Measurements from ENCODE around the gene SPDYE17. TPM values are rescaled to one million over a fixed set of nuclear protein-coding genes. Genes with fewer than 3 reads are reported as not detected.
"Not testable (repeated sequence)": the region's sequence is repeated elsewhere in the genome, so short reads cannot be mapped to it uniquely, and the experiment has no call there.

The SPDYE17 gene
- total RNA-seq, 3 donors from 2014 or later = not detected

- H3K9me3 Mint-ChIP-seq; ATAC-seq; H3K4me3 Mint-ChIP-seq; DNase-seq; H3K27me3 Mint-ChIP-seq (ENCODE audit: low read depth); H3K4me1 Mint-ChIP-seq (ENCODE audit: low read depth); H3K36me3 Mint-ChIP-seq (ENCODE audit: insufficient read depth): not testable (repeated sequence)
Observed at GRCh38 chr7:76990202-76990601, 42.0 kb downstream of the SPDYE17 start.

DNA sequence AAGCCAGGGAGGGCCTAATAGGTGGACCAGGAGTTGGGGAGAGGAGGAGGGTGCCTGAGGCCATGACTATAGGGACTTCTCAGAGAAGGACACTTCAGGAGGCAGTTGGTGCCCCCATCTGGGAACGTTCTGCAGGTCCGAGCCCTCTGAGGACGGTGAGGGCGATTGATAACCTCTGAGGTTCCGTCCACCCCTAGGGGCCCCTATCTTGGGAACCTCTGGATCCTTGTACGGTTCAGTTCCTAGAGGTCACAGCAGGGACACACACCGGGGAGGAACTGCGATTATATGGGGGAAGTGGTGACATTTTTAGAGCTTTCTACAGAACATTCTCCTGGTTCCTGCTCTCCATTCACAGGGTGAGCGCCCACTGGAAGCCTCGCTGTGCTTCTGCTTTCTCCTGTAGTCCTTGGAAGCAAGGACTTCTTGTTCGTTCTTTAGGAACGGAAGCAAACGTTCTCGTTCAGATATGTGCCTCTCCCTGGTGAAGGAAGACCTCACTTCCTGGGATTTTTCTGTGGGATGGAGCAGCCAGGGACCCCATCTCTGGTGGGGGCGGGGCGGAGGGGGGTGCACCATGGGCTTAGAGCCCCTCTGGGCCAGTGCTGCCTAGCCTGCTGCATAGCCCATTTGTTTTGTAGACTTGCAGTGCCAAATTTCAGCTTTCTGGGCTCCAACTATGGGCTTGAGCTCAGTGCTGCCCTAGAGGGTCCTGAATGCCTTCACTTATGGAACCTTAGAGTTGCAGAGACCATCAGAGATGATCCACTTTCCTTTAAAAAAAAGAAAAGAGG, 46.0 kb downstream of the SPDYE17 start:
- H3K27me3 Mint-ChIP-seq (ENCODE audit: low read depth); H3K36me3 Mint-ChIP-seq (ENCODE audit: insufficient read depth); DNase-seq; ATAC-seq; H3K4me3 Mint-ChIP-seq; H3K9me3 Mint-ChIP-seq; H3K4me1 Mint-ChIP-seq (ENCODE audit: low read depth): not testable (repeated sequence)

DNA sequence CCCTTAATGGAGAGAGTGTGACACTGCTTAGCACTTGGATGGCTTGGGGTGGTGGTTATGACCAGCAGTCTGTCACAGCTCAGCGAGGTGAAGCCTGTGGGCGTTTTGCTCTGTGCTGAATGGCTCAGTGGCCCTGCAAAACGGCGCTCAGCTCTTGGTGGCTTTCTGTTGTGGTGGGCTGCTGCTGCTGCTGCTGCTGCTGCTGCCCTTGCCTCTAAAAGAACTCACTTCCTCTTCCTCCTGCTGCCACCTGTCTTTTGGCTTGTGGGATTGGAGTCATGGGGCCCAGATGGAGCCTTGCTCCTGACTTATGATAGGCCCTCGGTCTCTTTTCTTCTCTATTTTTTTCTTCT, 47.4 kb downstream of the SPDYE17 start:
- not testable (repeated sequence) for DNase-seq; H3K4me1 Mint-ChIP-seq (ENCODE audit: low read depth); H3K4me3 Mint-ChIP-seq; H3K27me3 Mint-ChIP-seq (ENCODE audit: low read depth); H3K36me3 Mint-ChIP-seq (ENCODE audit: insufficient read depth); H3K9me3 Mint-ChIP-seq
- ATAC-seq = peak; percentile 99 to 100

DNA sequence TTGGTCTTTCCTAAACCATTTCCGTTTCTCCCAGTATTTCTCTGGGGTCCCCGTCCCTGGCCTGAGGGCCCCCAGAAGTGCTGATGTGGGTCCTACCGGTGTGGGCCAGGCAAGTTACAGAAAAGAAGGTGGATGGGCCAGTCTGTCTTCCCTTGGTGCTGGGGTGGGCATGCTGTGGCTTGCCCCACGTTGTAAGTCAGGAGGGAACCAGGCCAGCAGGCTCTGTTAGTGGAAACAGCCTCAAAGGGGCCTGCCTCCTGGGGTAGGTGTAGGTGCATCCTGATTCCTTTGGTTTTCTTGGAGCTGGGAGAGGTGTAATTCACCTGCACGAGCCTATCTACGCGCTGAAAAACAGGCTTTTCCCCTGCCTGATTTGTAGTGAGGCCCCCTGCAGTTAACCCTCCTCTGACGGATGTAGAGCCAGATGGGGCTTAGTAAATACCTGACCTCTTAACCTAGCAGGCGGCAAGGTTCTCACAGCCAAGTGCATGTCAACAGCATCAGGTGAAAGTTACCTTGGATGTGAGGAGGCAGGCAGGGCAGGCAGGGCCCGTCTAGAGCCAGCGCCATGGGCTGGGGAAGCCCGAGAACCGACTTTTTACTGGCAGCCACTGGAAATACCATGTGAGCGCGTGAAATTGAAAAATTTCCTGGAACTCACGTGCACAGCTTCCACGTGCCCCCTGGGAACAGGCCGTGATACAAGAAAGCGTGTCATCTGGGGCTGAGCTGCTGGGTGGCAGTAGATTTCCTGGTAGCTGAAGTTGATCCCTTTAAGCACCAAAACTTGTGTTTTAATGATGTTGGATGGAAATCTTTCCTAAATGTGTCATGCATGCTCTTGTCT, 48.0 kb downstream of the SPDYE17 start:
- H3K4me3 Mint-ChIP-seq; DNase-seq; H3K4me1 Mint-ChIP-seq (ENCODE audit: low read depth); H3K36me3 Mint-ChIP-seq (ENCODE audit: insufficient read depth); H3K9me3 Mint-ChIP-seq; H3K27me3 Mint-ChIP-seq (ENCODE audit: low read depth): not testable (repeated sequence)
- peak; percentile 43 to 52 for ATAC-seq

GRCh38 chr7:76983333-76983732, 48.8 kb downstream of the SPDYE17 start:
- H3K9me3 Mint-ChIP-seq; H3K27me3 Mint-ChIP-seq (ENCODE audit: low read depth); H3K4me3 Mint-ChIP-seq; H3K4me1 Mint-ChIP-seq (ENCODE audit: low read depth); ATAC-seq; DNase-seq; H3K36me3 Mint-ChIP-seq (ENCODE audit: insufficient read depth): not testable (repeated sequence)

DNA sequence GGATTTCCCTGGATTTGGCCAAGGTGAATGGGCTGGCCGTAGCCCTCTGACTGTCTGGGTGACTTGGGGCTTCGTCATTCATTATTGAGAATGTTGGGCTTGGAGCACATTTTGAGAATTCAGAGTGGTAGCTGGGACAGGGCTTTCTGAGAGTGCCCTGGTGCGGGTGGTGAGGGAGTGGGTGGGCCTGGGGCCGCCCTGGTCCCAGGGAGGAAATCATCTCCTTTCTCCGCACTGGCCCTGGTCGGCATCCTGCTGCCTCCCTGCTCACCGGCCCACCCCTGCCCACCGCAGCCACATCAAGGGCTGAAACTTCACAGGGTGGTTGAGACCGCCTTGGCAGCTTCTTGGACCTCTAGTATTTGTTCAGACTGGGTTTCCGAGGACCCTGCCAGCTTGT, 49.7 kb downstream of the SPDYE17 start:
- not testable (repeated sequence) for ATAC-seq; H3K4me3 Mint-ChIP-seq; H3K27me3 Mint-ChIP-seq (ENCODE audit: low read depth); H3K36me3 Mint-ChIP-seq (ENCODE audit: insufficient read depth); DNase-seq; H3K9me3 Mint-ChIP-seq; H3K4me1 Mint-ChIP-seq (ENCODE audit: low read depth)

DNA sequence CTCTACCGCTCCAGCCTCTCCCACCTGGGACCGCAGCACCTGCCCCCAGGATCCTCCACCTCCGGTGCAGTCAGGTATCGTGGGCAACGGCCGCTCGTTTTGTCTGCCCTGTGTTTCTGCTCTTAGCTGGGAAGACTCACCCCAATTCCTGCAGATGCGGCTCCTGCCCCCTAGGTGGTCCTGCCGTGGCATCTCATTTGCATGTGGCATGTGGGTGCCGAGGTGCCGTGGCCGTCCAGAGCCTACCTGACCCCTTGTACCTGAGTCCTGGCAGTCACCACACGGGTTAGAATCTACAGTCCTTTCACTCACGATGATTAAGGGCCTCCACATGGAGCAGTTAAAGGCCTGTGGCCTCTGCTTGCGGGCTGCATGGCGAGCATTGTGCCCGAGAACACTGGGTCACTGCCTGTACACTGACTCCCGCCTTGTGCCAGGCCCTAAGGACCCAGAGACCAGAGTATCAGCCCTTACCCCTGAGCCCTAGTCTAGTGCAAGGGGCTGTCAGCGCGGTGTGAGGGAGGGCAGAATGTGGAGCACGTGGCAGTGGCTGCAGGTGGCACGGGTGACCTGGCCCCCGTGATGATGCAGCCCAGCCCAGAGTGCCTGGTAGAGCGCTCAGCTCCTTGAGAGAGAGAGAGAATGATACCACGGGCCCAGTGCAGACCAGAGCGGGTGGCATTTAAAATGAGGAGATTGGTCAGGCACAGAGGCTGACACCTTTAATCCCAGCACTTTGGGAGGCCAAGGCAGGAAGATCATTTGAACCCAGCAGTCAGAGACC, 50.8 kb downstream of the SPDYE17 start:
- H3K9me3 Mint-ChIP-seq; H3K4me3 Mint-ChIP-seq; ATAC-seq; H3K4me1 Mint-ChIP-seq (ENCODE audit: low read depth); DNase-seq; H3K36me3 Mint-ChIP-seq (ENCODE audit: insufficient read depth); H3K27me3 Mint-ChIP-seq (ENCODE audit: low read depth): not testable (repeated sequence)

DNA sequence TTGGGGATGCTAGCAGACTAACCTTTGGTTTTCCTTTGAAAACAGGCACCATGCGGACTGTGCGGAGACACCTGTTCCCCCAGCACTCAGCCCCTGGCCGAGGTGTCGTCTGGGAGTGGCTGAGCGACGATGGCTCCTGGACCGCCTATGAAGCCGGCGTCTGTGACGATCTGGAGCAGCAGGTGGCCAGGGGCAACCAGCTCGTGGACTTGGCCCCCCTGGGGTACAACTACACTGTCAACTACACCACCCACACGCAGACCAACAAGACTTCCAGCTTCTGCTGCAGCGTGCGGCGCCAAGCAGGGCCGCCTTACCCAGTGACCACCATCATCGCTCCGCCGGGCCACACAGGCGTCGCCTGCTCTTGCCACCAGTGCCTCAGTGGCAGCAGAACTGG, 51.6 kb downstream of the SPDYE17 start:
- not testable (repeated sequence) for ATAC-seq; DNase-seq; H3K27me3 Mint-ChIP-seq (ENCODE audit: low read depth); H3K9me3 Mint-ChIP-seq; H3K4me1 Mint-ChIP-seq (ENCODE audit: low read depth); H3K36me3 Mint-ChIP-seq (ENCODE audit: insufficient read depth); H3K4me3 Mint-ChIP-seq

DNA sequence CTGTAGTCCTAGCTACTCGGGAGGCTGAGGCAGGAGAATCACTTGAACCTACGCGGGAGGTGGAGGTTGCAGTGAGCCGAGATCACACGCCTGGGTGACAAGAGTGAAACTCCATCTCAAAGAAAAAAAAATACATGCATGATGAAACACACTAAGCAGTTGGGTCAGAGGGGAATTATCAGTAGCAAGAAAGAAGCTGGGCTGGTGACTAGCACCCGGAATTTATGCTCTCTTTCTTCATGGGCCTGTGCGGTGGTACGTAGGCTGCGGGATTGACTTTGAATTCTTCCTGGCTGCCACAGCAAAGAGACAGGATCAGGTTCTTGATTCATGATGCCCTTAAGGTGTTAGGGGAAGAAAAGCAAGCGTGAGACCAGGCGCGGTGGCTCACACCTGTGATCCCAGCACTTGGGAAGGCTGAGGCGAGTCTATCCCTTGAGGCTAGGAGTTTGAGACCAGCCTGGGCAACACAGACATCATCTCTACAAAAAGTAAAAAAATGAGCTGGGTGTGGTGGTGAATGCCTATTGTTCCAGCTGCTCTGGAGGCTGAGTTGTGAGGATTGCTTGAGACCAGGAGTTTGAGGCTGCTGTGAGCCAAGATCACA, 54.3 kb downstream of the SPDYE17 start:
- DNase-seq; H3K27me3 Mint-ChIP-seq (ENCODE audit: low read depth); H3K9me3 Mint-ChIP-seq; H3K4me1 Mint-ChIP-seq (ENCODE audit: low read depth); ATAC-seq; H3K36me3 Mint-ChIP-seq (ENCODE audit: insufficient read depth); H3K4me3 Mint-ChIP-seq: not testable (repeated sequence)

- H3K27me3 Mint-ChIP-seq (ENCODE audit: low read depth); H3K4me1 Mint-ChIP-seq (ENCODE audit: low read depth); ATAC-seq; H3K4me3 Mint-ChIP-seq; DNase-seq; H3K36me3 Mint-ChIP-seq (ENCODE audit: insufficient read depth); H3K9me3 Mint-ChIP-seq: not testable (repeated sequence)
Observed at GRCh38 chr7:76974793-76975579, 57.2 kb downstream of the SPDYE17 start.

DNA sequence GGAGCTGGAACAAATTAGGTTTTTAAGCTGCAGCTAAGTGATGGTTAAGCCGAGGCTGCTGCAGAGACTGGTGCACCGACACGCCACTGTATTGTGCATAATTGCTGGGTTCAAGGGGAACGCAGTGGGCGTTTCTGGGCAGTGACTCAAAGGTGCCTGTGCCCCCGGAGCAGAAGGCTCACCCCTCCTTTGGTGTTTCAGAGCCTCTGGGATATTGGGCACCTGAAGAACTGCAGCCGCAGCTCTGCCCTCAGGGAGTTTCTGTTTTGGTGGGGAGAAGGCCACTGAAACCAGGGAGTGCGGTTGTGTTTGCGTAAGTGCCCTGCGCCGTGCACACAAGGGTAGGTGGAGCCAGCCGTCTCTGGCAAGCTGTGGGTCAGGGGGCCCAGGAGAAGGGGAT, 57.8 kb downstream of the SPDYE17 start:
- ATAC-seq; DNase-seq; H3K27me3 Mint-ChIP-seq (ENCODE audit: low read depth); H3K4me1 Mint-ChIP-seq (ENCODE audit: low read depth); H3K9me3 Mint-ChIP-seq; H3K4me3 Mint-ChIP-seq; H3K36me3 Mint-ChIP-seq (ENCODE audit: insufficient read depth): not testable (repeated sequence)

DNA sequence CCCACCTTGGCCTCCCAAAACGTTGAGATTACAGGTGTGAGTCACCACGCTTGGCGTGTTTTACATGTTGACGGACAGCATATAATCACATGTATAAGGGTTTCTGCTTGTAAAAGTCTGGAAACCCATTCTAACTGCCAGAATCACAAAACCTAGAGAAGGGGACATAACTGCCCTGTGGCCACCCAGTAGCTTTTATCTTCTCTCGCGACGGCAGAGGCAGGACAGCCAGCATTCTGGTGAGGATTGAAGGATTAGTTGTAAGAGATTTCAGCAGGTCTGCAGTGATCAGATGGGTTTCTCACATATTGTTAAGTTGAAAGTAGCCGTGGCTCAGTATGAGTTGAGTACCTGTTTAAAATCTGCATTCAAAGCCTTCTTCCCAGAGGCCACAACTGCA, 59.8 kb downstream of the SPDYE17 start:
- H3K36me3 Mint-ChIP-seq (ENCODE audit: insufficient read depth); H3K4me1 Mint-ChIP-seq (ENCODE audit: low read depth); H3K27me3 Mint-ChIP-seq (ENCODE audit: low read depth); H3K9me3 Mint-ChIP-seq; ATAC-seq; DNase-seq; H3K4me3 Mint-ChIP-seq: not testable (repeated sequence)

Measured in activated T-cell treated with anti-CD3 and anti-CD28 coated beads, Interleukin-2, amount 50 U/mL, for 4 hours (primary cell).